GM12875 (cell line): ENCODE measurements around the gene KRIT1.

ENCODE experiments used
- H3K4me3 ChIP-seq: one replicate; pipeline ENCODE4 v1.5.1; 2011; ENCODE audit warnings: low read depth, low read length, control low read depth
- TF ChIP-seq, protein P1 (sequence below): IDR thresholded peaks from 2 replicates; pipeline ENCODE4 v1.5.1; 2011; ENCODE audit warnings: low read depth, mild to moderate bottlenecking, control low read depth, inconsistent platforms, low read length, moderate library complexity, borderline replicate concordance; ENCODE audit not compliant: insufficient read depth

KRIT1 gene

DNA sequence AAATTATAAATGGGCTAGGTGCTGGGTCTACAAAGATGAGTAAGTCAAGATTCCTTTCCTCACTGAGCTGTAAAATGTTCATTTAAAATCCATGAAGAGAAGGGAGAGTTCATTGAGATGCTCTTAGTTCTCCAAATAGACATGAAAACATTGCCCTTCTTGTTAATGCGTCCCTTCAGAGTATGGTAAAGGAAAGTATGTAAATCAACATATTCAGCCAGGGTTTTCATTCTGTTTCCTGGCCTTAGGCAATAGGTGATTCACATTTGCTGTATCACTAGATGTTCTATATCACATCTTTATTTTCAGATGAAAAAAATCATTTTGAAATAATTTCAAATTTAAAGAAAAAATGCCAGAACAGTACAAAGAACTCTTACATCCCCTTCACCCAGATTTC is 5.5 kb upstream of the KRIT1 start:
- TF ChIP-seq, protein P1, sequence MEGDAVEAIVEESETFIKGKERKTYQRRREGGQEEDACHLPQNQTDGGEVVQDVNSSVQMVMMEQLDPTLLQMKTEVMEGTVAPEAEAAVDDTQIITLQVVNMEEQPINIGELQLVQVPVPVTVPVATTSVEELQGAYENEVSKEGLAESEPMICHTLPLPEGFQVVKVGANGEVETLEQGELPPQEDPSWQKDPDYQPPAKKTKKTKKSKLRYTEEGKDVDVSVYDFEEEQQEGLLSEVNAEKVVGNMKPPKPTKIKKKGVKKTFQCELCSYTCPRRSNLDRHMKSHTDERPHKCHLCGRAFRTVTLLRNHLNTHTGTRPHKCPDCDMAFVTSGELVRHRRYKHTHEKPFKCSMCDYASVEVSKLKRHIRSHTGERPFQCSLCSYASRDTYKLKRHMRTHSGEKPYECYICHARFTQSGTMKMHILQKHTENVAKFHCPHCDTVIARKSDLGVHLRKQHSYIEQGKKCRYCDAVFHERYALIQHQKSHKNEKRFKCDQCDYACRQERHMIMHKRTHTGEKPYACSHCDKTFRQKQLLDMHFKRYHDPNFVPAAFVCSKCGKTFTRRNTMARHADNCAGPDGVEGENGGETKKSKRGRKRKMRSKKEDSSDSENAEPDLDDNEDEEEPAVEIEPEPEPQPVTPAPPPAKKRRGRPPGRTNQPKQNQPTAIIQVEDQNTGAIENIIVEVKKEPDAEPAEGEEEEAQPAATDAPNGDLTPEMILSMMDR, result no peak

DNA sequence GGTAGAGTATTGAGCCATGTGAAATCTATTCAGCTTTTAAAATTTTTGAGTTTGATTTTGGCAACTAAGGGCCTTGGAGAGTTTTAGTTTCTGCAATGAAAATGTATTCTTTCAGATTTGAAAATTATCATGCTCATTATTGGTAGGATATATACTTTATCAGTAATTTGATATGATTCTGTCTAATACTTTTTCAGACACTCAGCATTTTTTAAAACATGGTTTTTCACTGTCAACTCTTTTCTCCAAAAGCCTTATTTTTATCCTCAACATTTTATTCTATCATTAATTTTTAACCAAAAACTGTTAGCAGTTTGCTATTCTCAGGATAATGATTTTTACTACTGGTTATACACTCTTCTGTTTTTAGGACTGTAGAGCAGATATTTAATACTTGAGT is 4.9 kb upstream of the KRIT1 start:
- TF ChIP-seq, protein P1, result no peak
- no peak overlapping the region for H3K4me3 ChIP-seq

More for the DNA sequence above, 5.5 kb upstream of the KRIT1 start:
- no peak overlapping the region for H3K4me3 ChIP-seq

DNA sequence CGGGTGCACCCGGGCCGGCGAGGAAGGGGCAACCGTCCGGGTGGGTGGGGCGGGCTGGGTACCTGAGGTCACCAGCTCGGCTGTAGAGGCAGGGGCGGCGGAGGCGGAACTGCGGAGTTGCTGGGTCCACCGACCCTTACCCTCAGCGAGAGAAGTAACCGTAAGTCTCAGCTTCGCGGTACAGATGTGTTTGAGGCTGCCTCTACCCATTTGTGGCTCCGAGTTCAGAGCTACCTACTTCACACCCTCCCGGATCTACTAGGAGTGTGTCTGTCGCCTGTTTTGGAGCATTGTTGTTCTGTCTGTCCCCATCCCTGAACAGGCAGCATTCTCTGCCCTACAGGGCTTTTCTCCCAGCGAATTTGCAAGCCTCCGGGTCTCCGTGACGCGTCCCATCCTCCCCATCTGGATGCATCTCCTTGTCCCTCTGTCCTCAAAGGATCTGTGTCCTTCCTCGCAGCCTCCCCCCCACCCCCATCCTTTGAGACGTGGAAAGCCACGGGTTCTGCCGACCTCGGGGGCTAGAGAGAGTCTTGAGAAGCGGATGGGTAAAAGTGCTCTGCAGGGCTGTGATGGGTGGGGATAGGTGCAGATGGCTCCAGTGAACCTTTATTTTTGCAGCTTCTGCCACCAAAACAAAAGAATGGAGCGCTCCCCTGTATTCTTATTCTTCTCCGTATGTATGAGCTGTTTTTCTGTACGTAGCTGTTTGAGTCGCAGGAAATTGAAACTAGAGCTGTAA is 817 bp upstream of the KRIT1 start:
- TF ChIP-seq, protein P1, result no peak

GRCh38 chr7:92244808-92245486 is 767 bp downstream of the KRIT1 start:
- H3K4me3 ChIP-seq, result peak overlapping the region; percentile 76
- TF ChIP-seq, protein P1, result no peak

More for the DNA sequence above, 817 bp upstream of the KRIT1 start:
- H3K4me3 ChIP-seq, result peak overlapping the region; percentile 76

DNA sequence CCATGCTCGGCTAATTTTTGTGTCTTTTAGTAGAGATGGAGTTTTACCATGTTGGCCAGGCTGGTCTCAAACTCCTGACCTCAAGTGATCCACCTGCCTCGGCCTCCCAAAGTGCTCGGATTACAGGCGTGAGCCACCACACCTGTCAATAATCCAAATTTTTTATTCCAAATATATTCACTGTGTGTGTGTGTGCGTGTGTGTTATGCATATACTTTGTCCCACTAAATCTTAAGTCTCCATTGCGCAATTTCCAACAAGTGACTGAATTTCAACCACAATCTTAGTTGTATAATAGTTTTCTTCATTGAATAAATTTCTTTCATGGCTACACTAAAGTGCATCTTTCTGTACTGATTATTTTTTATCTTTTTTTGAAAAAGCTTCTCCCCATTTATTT is 2.7 kb downstream of the KRIT1 start:
- TF ChIP-seq, protein P1, result no peak
- no peak overlapping the region for H3K4me3 ChIP-seq

DNA sequence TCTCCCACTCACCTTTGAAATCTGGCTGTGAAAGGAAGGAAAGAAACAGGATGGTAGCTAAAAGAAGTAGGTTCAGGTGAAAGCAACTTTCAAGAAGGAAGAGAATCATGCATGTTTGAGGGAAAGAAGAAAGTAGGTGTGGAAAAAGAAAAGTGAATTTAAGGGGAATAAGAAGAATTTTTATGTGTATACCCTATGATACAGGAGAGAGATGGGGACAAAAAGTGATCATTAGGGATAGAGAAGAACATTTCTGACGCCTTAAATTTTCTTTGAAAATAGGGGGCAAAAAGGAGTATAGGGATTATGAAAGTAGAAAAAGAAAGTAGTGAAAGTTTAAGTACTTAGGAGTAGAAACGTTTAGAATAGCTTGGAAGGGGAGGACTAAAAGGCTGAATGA is 15.2 kb downstream of the KRIT1 start:
- TF ChIP-seq, protein P1, result no peak

DNA sequence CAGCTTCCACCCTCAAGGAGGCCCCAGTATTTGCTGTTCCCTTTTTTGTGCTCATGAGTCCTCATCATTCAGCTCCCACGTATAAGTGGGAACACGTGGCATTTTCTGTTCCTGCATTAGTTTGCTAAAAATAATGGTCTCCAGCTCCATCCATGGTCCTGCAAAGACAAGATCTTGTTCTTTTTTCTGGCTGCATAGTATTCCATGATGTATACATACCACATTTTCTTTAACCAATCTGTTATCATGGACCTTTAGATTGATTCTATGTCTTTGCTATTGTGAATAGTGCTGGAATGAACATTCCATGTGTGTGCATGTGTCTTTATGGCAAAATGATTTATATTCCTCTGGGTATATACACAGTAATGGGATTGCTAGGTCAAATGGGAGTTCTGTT is 17.0 kb downstream of the KRIT1 start:
- H3K4me3 ChIP-seq, result no peak overlapping the region
- TF ChIP-seq, protein P1, result no peak

More for the DNA sequence above, 15.2 kb downstream of the KRIT1 start:
- no peak overlapping the region for H3K4me3 ChIP-seq
